SK-N-SH (cell line): ENCODE data around the gene RCSD1. TPM values are rescaled to one million over a fixed set of nuclear protein-coding genes. Genes with fewer than 3 reads are reported as not detected.

Experiments
- CTCF ChIA-PET: fragments of 300-600, 350-600 bp; formaldehyde crosslinking; extraction: SDS; loops from one replicate; lab custom pipeline; 2021; lab: Yijun Ruan, JAX
- POLR2A ChIA-PET: fragments of 350-600 bp; sonication (Branson Sonifier 250); formaldehyde crosslinking; extraction: SDS; loops from one replicate; lab custom pipeline; 2020; ENCODE audit warnings: antibody characterized with exemption, inconsistent platforms; lab: Yijun Ruan, JAX
- DNase-seq: peaks from one replicate; pipeline ENCODE4 v3.0.0; 2012
- H2AFZ ChIP-seq: fragments of 200-600 bp; sonication (generic); 2 replicates; pipeline ENCODE4 v1.8.1; 2016; ENCODE audit warnings: antibody characterized with exemption, mild to moderate bottlenecking, low read depth
- H3F3A ChIP-seq: fragments of 200-600 bp; sonication (generic); replicated peaks from 2 replicates; pipeline ENCODE3; 2016; ENCODE audit warnings: antibody characterized with exemption, mild to moderate bottlenecking; ENCODE audit not compliant: insufficient read depth
- H3K27ac ChIP-seq, 2 experiments: fragments of 200-500 bp in 1 of 2; fragments of 200-600 bp in 1 of 2; sonication (Bioruptor generic) in 1 of 2; sonication (generic), shearing (Covaris generic) in 1 of 2; 2 replicates each; pipeline versions ENCODE4 v1.5.1 to v1.6.1; 2014 to 2016; ENCODE audit warnings: low read depth in 2 of 2, inconsistent platforms in 1 of 2, low read length in 1 of 2, mild to moderate bottlenecking in 1 of 2, mixed read lengths in 1 of 2
- H3K27me3 ChIP-seq: fragments of 200-600 bp; sonication (generic), shearing (Covaris generic); 2 replicates; pipeline ENCODE4 v1.6.1; 2016; ENCODE audit warnings: mixed run types; ENCODE audit not compliant: insufficient read depth
- H3K36me3 ChIP-seq, 2 experiments: fragments of 200-500 bp in 1 of 2; fragments of 200-600 bp in 1 of 2; sonication (Bioruptor generic) in 1 of 2; sonication (generic) in 1 of 2; replicated peaks in 1 of 2; 2 replicates each; pipeline versions ENCODE3 to v1.5.1; 2014 to 2016; ENCODE audit warnings: low read length in 1 of 2, mild to moderate bottlenecking in 1 of 2; ENCODE audit not compliant: insufficient read depth in 2 of 2, control insufficient read depth in 1 of 2
- H3K4me1 ChIP-seq, 2 experiments: fragments of 200-500 bp in 1 of 2; fragments of 200-600 bp in 1 of 2; sonication (Bioruptor generic) in 1 of 2; sonication (generic), shearing (Covaris generic) in 1 of 2; 2 replicates each; pipeline versions ENCODE4 v1.5.1 to v1.6.1; 2014 to 2016; ENCODE audit warnings: low read depth in 1 of 2, low read length in 1 of 2, mixed run types in 1 of 2; ENCODE audit not compliant: insufficient read depth in 2 of 2, control insufficient read depth in 1 of 2
- H3K4me2 ChIP-seq: fragments of 200-600 bp; sonication (generic), shearing (Covaris generic); 2 replicates; pipeline ENCODE4 v1.6.1; 2017; ENCODE audit warnings: mixed run types
- H3K4me3 ChIP-seq, 2 experiments: fragments of 200-500 bp in 1 of 2; fragments of 200-600 bp in 1 of 2; sonication (Bioruptor generic) in 1 of 2; sonication (generic), shearing (Covaris generic) in 1 of 2; 2 replicates each; pipeline versions ENCODE4 v1.5.1 to v1.8.1; 2014 to 2016; ENCODE audit warnings: low read depth in 2 of 2, inconsistent platforms in 1 of 2, low read length in 1 of 2, mild to moderate bottlenecking in 1 of 2, mixed read lengths in 1 of 2, moderate library complexity in 1 of 2
- H3K79me2 ChIP-seq: fragments of 200-600 bp; sonication (generic); 2 replicates; pipeline ENCODE4 v1.8.1; 2017; ENCODE audit warnings: mild to moderate bottlenecking; ENCODE audit not compliant: insufficient read depth
- H3K9ac ChIP-seq: fragments of 200-600 bp; sonication (generic); 2 replicates; pipeline ENCODE4 v1.6.1; 2017; ENCODE audit warnings: mixed run types
- H3K9me2 ChIP-seq: fragments of 200-600 bp; sonication (generic); 2 replicates; pipeline ENCODE4 v1.6.1; 2017; ENCODE audit warnings: mixed run types
- H3K9me3 ChIP-seq: fragments of 200-600 bp; sonication (generic); 2 replicates; pipeline ENCODE4 v1.6.1; 2017; ENCODE audit warnings: mixed run types, mild to moderate bottlenecking, moderate library complexity
- H4K20me1 ChIP-seq: fragments of 200-600 bp; sonication (generic); 2 replicates; pipeline ENCODE4 v1.6.1; 2017; ENCODE audit warnings: mild to moderate bottlenecking, mixed run types; ENCODE audit not compliant: insufficient read depth
- CHD2 ChIP-seq: fragments of 150-350 bp; IDR thresholded peaks from 2 replicates; pipeline ENCODE4 v1.6.1; 2018; ENCODE audit warnings: low read length; ENCODE audit not compliant: partially characterized antibody
- CTCF ChIP-seq: fragments of 200-600 bp; sonication (generic); IDR thresholded peaks from 2 replicates; pipeline ENCODE4 v1.6.1; 2017; ENCODE audit warnings: antibody characterized with exemption, mild to moderate bottlenecking, moderate library complexity
- ELF1 ChIP-seq: IDR thresholded peaks from 2 replicates; pipeline ENCODE4 v1.4.0; 2012
- EP300 ChIP-seq, 2 experiments: IDR thresholded peaks; 2 replicates each; pipeline versions ENCODE4 v1.4.0 to v1.6.1; 2012; ENCODE audit warnings: borderline replicate concordance in 1 of 2, low read depth in 1 of 2, low read length in 1 of 2
- EZH2phosphoT487 ChIP-seq: fragments of 200-600 bp; sonication (generic); IDR thresholded peaks from 2 replicates; pipeline ENCODE4 v1.6.1; 2017; ENCODE audit warnings: low read depth, mixed run types, mild to moderate bottlenecking, antibody characterized with exemption, moderate library complexity, borderline replicate concordance
- FOSL2 ChIP-seq: IDR thresholded peaks from 2 replicates; pipeline ENCODE4 v1.4.0; 2012; ENCODE audit warnings: low read depth, mild to moderate bottlenecking, moderate library complexity, borderline replicate concordance
- FOXJ3 ChIP-seq: sonication (generic); formaldehyde crosslinking; IDR thresholded peaks from 2 replicates; pipeline ENCODE4 v1.5.1; 2020; ENCODE audit warnings: mild to moderate bottlenecking, missing genetic modification reagents
- FOXM1 ChIP-seq: IDR thresholded peaks from 2 replicates; pipeline ENCODE4 v1.4.0; 2012; ENCODE audit warnings: low read depth, mild to moderate bottlenecking
- GABPA ChIP-seq: IDR thresholded peaks from 2 replicates; pipeline ENCODE4 v1.4.0; 2012; ENCODE audit warnings: low read depth, mild to moderate bottlenecking
- JUND ChIP-seq: IDR thresholded peaks from 2 replicates; pipeline ENCODE4 v1.4.0; 2012
- MEF2A ChIP-seq: IDR thresholded peaks from 2 replicates; pipeline ENCODE4 v1.4.0; 2012; ENCODE audit warnings: low read depth, borderline replicate concordance
- MXI1 ChIP-seq: IDR thresholded peaks from 2 replicates; pipeline ENCODE4 v1.6.1; 2012; ENCODE audit warnings: mild to moderate bottlenecking, low read depth, low read length, improper control_type of control experiment
- NFIC ChIP-seq: IDR thresholded peaks from 2 replicates; pipeline ENCODE4 v1.4.0; 2012; ENCODE audit warnings: borderline replicate concordance
- NRF1 ChIP-seq: IDR thresholded peaks from 2 replicates; pipeline ENCODE4 v1.6.1; 2012; ENCODE audit warnings: low read depth, mild to moderate bottlenecking, low read length
- PBX3 ChIP-seq: IDR thresholded peaks from 2 replicates; pipeline ENCODE4; 2012
- POLR2AphosphoS5 ChIP-seq: IDR thresholded peaks from 2 replicates; pipeline ENCODE4 v1.6.1; 2012; ENCODE audit warnings: low read depth, low read length
- RAD21 ChIP-seq: IDR thresholded peaks from 2 replicates; pipeline ENCODE4 v1.6.1; 2012; ENCODE audit warnings: mild to moderate bottlenecking, low read length
- RCOR1 ChIP-seq: fragments of 150-350 bp; IDR thresholded peaks from 2 replicates; pipeline ENCODE4 v1.6.1; 2017; ENCODE audit warnings: antibody characterized with exemption, low read length
- RXRA ChIP-seq: IDR thresholded peaks from 2 replicates; pipeline ENCODE4 v1.4.0; 2012; ENCODE audit warnings: low read depth, mild to moderate bottlenecking, borderline replicate concordance
- SIN3A ChIP-seq: IDR thresholded peaks from 2 replicates; pipeline ENCODE4 v1.6.1; 2012; ENCODE audit warnings: low read depth, mild to moderate bottlenecking, low read length, moderate library complexity, borderline replicate concordance
- SMC3 ChIP-seq: IDR thresholded peaks from 2 replicates; pipeline ENCODE4 v1.6.1; 2012; ENCODE audit warnings: low read depth, low read length, improper control_type of control experiment
- TAF1 ChIP-seq: IDR thresholded peaks from 2 replicates; pipeline ENCODE4 v1.6.1; 2012; ENCODE audit warnings: low read depth, mild to moderate bottlenecking, low read length, moderate library complexity, borderline replicate concordance
- TCF12 ChIP-seq: IDR thresholded peaks from 2 replicates; pipeline ENCODE4 v1.4.0; 2012
- TEAD4 ChIP-seq: IDR thresholded peaks from 2 replicates; pipeline ENCODE4 v1.4.0; 2012; ENCODE audit warnings: mild to moderate bottlenecking, borderline replicate concordance; ENCODE audit not compliant: insufficient read depth
- WGBS: methylation state at CpG from one replicate; pipeline ENCODE4 v1.1.6; 2017; ENCODE audit warnings: low lambda C conversion rate; 5-methylcytosine and 5-hydroxymethylcytosine counted together
- polyA plus RNA-seq, 3 experiments: library from polyadenylated mRNA; depleted of rRNA; stranded (reverse); fragments of >200 nt; gene quantifications; 2 replicates each; pipeline ENCODE4 v1.2.3, GENCODE V29; 2012

RCSD1 gene
- polyA plus RNA-seq, 1 of the 3 experiments (the other 2 are of a cell fraction) = 0.02 TPM

GRCh38 chr1:167661527-167662426, 31.7 kb downstream of the RCSD1 start (continued):
- TF ChIP-seq RCOR1 (no peak), POLR2AphosphoS5 (peak; percentile 42; the same call in 1 of the 2 replicates), FOXJ3 (CRISPR knock-in tag) (no peak), ELF1 (no peak), FOXM1 (no peak), MEF2A (peak; percentile 28; the same call in 1 of the 2 replicates), TCF12 (peak; percentile 81), CTCF (no peak), CHD2 (no peak), NFIC (peak; percentile 93), FOSL2 (peak; percentile 82), GABPA (no peak; the same call in 1 of the 2 replicates), EP300 (IDR thresholded peaks at IDR 0.05; ENCODE audit: borderline replicate concordance in 1 of 2, low read depth in 1 of 2, low read length in 1 of 2) (peak in 1 of 2 experiments; percentile 54; a peak in 1 of 4 replicates), SIN3A (no peak), MXI1 (no peak), RAD21 (no peak), SMC3 (no peak), JUND (peak; percentile 83), TAF1 (no peak), EZH2phosphoT487 (no peak)
- TF ChIP-seq, all 33 proteins: peak for 12

- H3K4me3 ChIP-seq = no peak overlapping the region
- WGBS = 27% methylated on average over 8 of the region's 8 CpGs
- no peaks in the 10 kb centered on the region for H3K79me2 ChIP-seq
- no peak overlapping the region for H3K9ac ChIP-seq
- peak overlapping the region; percentile 68 for H3K4me2 ChIP-seq
- H3F3A ChIP-seq = peaks cover 26% of the 10 kb centered on the region
- H3K27me3 ChIP-seq = no peaks in the 10 kb centered on the region
- CTCF ChIA-PET = interaction anchor here (0.7 to 1.3 kb wide), 2 partner anchors 63 to 98 kb away, joined by 3 to 4 read pairs; no protein-coding TSS in a partner anchor
- peak overlapping the region; percentile 12 to 48; a peak in 3 of 4 replicates for H3K27ac ChIP-seq
- H4K20me1 ChIP-seq = no peaks in the 10 kb centered on the region
- no peaks in the 10 kb centered on the region for H3K9me2 ChIP-seq
- no peaks in the 10 kb centered on the region for H3K9me3 ChIP-seq
- H3K4me1 ChIP-seq = peaks cover 26 to 31% of the 10 kb centered on the region in 2 experiments
- peak; percentile 54 for TF ChIP-seq PBX3
- peak; percentile 69 for TF ChIP-seq JUND
- TF ChIP-seq NRF1 = no peak
- no peak for TF ChIP-seq SMC3
- TF ChIP-seq TCF12 = peak; percentile 81
- TF ChIP-seq EP300 (IDR thresholded peaks at IDR 0.05; ENCODE audit: borderline replicate concordance in 1 of 2, low read depth in 1 of 2, low read length in 1 of 2) = peak in 1 of 2 experiments; percentile 42; a peak in 1 of 4 replicates
- TF ChIP-seq SIN3A = no peak
- peak; percentile 76 for TF ChIP-seq TEAD4
- peak; percentile 76 for TF ChIP-seq FOSL2
- peak; percentile 92 for TF ChIP-seq NFIC
- TF ChIP-seq RXRA = peak; percentile 72
- no peak for TF ChIP-seq POLR2AphosphoS5
- TF ChIP-seq MEF2A = no peak
- TF ChIP-seq, all 33 proteins: peak for 8
- Histone ChIP-seq H3K36me3 (no peaks in the 10 kb centered on the region), H2AFZ (no peak overlapping the region; the same call in 1 of the 2 replicates)
- DNase-seq = no peak
- POLR2A ChIA-PET = no interaction called here
These were observed 33.2 kb downstream of the RCSD1 start for GRCh38 chr1:167663002-167663772.
